ENCODE results near the gene PTGIR.

DNA sequence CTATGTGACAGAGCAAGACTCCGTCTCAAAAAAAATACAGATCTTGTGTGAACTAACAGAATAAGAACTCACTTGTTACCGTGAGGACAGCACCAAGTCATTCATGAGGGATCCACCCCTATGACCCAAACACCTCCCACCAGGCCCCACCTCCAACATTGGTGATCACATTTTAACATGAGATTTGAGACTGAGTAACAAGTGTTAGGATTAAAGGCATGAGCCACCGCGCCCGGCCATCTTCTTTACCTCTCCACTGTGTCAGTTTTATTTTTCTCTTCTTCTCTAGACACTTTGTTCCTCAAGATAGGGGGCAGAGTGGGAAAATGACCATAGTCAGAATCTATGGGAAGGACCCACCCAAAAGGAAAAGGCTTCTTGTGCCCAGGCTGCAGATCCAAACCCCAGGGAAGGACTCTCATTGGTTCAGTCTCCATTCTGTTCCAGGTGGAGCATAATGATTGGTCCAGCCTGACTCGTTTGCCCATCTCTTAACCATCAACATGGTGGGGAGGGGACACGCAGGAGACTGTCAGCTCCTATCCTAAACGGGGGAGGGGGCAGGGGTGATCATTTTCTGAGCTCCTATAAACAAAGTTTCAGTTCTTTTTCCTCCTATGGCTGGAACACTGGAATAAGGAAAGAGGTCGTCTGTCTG lies 25.0 kb downstream of the PTGIR start:
- TF ChIP-seq, protein P1, sequence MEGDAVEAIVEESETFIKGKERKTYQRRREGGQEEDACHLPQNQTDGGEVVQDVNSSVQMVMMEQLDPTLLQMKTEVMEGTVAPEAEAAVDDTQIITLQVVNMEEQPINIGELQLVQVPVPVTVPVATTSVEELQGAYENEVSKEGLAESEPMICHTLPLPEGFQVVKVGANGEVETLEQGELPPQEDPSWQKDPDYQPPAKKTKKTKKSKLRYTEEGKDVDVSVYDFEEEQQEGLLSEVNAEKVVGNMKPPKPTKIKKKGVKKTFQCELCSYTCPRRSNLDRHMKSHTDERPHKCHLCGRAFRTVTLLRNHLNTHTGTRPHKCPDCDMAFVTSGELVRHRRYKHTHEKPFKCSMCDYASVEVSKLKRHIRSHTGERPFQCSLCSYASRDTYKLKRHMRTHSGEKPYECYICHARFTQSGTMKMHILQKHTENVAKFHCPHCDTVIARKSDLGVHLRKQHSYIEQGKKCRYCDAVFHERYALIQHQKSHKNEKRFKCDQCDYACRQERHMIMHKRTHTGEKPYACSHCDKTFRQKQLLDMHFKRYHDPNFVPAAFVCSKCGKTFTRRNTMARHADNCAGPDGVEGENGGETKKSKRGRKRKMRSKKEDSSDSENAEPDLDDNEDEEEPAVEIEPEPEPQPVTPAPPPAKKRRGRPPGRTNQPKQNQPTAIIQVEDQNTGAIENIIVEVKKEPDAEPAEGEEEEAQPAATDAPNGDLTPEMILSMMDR (optimal IDR thresholded peaks at IDR 0.05 in 1 of 3, IDR thresholded peaks at IDR 0.05 in 1 of 3, conservative IDR thresholded peaks at IDR 0.05 in 1 of 3; ENCODE audit: extremely low read depth in 1 of 3, insufficient read depth in 2 of 3, low read length in 3 of 3): no peak
- TF ChIP-seq EZH2 (IDR thresholded peaks at IDR 0.05; ENCODE audit: low read length): no peak

Data from keratinocyte (primary cell).